H9 (cell line): ENCODE data around the gene TBC1D17. TPM values are rescaled to one million over a fixed set of nuclear protein-coding genes. Genes with fewer than 3 reads are reported as not detected.

ENCODE experiments used
- DNase-seq: peaks from one replicate; pipeline ENCODE4 v3.0.0-alpha.2; 2017
- H2AFZ ChIP-seq: one replicate; pipeline ENCODE4 v1.6.1; 2013; ENCODE audit warnings: mild to moderate bottlenecking, low read length, control low read depth, moderate library complexity
- H2AK5ac ChIP-seq: 2 replicates; pipeline ENCODE4 v1.6.1; 2013; ENCODE audit warnings: low read length, control low read depth, mixed read lengths; ENCODE audit not compliant: insufficient read length
- H2BK120ac ChIP-seq: one replicate; pipeline ENCODE4 v1.6.1; 2013; ENCODE audit warnings: low read depth, mild to moderate bottlenecking, low read length, control low read depth, inconsistent platforms; ENCODE audit not compliant: poor library complexity, severe bottlenecking
- H2BK12ac ChIP-seq: 2 replicates; pipeline ENCODE4 v1.6.1; 2013; ENCODE audit warnings: low read length, control low read depth, mixed read lengths, low read depth; ENCODE audit not compliant: insufficient read length
- H2BK15ac ChIP-seq: 2 replicates; pipeline ENCODE4 v1.6.1; 2013; ENCODE audit warnings: low read depth, low read length, control low read depth
- H2BK20ac ChIP-seq: one replicate; pipeline ENCODE4 v1.6.1; 2013; ENCODE audit warnings: low read depth, mild to moderate bottlenecking, low read length, control low read depth, inconsistent platforms; ENCODE audit not compliant: poor library complexity, severe bottlenecking
- H2BK5ac ChIP-seq: 2 replicates; pipeline ENCODE4 v1.6.1; 2013; ENCODE audit warnings: low read length, control low read depth, mixed read lengths; ENCODE audit not compliant: insufficient read length
- H3K14ac ChIP-seq: 2 replicates; pipeline ENCODE4 v1.6.1; 2013; ENCODE audit warnings: low read length, control low read depth; ENCODE audit not compliant: insufficient read depth
- H3K18ac ChIP-seq: 2 replicates; pipeline ENCODE4 v1.6.1; 2013; ENCODE audit warnings: low read depth, mild to moderate bottlenecking, mixed read lengths, low read length, control low read depth; ENCODE audit not compliant: insufficient read length
- H3K23ac ChIP-seq: 2 replicates; pipeline ENCODE4 v1.6.1; 2013; ENCODE audit warnings: low read length, control low read depth, mixed read lengths, low read depth; ENCODE audit not compliant: insufficient read length
- H3K23me2 ChIP-seq: 2 replicates; pipeline ENCODE4 v1.6.1; 2013; ENCODE audit warnings: low read depth, mild to moderate bottlenecking, mixed read lengths, low read length, control low read depth; ENCODE audit not compliant: insufficient read length, poor library complexity, severe bottlenecking
- H3K27ac ChIP-seq: 2 replicates; pipeline ENCODE4 v1.5.1; 2013; ENCODE audit warnings: low read length, control low read depth, mixed read lengths, low read depth; ENCODE audit not compliant: insufficient read length
- H3K27me3 ChIP-seq: 2 replicates; pipeline ENCODE4 v1.6.1; 2013; ENCODE audit warnings: low read length, control low read depth, inconsistent platforms; ENCODE audit not compliant: insufficient read depth
- H3K4ac ChIP-seq: 2 replicates; pipeline ENCODE4 v1.6.1; 2013; ENCODE audit warnings: low read depth, mild to moderate bottlenecking, control low read depth, inconsistent platforms, low read length, moderate library complexity
- H3K4me1 ChIP-seq: 2 replicates; pipeline ENCODE4 v1.6.1; 2013; ENCODE audit warnings: low read length, control low read depth, inconsistent platforms; ENCODE audit not compliant: insufficient read depth
- H3K4me2 ChIP-seq: 2 replicates; pipeline ENCODE4 v1.6.1; 2013; ENCODE audit warnings: low read length, control low read depth, mixed read lengths; ENCODE audit not compliant: insufficient read length, insufficient read depth
- H3K56ac ChIP-seq: 2 replicates; pipeline ENCODE4 v1.6.1; 2013; ENCODE audit warnings: low read depth, mild to moderate bottlenecking, mixed read lengths, low read length, control low read depth; ENCODE audit not compliant: insufficient read length
- H3K79me1 ChIP-seq: 2 replicates; pipeline ENCODE4 v1.6.1; 2013; ENCODE audit warnings: low read depth, mild to moderate bottlenecking, moderate library complexity, low read length, control low read depth, inconsistent platforms; ENCODE audit not compliant: insufficient read depth, poor library complexity, severe bottlenecking
- H3K79me2 ChIP-seq: 2 replicates; pipeline ENCODE4 v1.6.1; 2013; ENCODE audit warnings: low read length, control low read depth, inconsistent platforms; ENCODE audit not compliant: insufficient read depth
- H3K9ac ChIP-seq: 2 replicates; pipeline ENCODE4 v1.6.1; 2013; ENCODE audit warnings: low read length, control low read depth, mixed read lengths; ENCODE audit not compliant: insufficient read length; ENCODE audit errors: extremely low read depth
- H3K9me3 ChIP-seq: one replicate; pipeline ENCODE4 v1.6.1; 2013; ENCODE audit warnings: low read depth, low read length, inconsistent platforms; ENCODE audit not compliant: control insufficient read depth
- H3T11ph ChIP-seq: one replicate; pipeline ENCODE4 v1.6.1; 2013; ENCODE audit warnings: mild to moderate bottlenecking, low read length, control low read depth, inconsistent platforms
- H4K20me1 ChIP-seq: one replicate; pipeline ENCODE4 v1.6.1; 2013; ENCODE audit not compliant: control insufficient read depth, insufficient read length, insufficient read depth
- H4K5ac ChIP-seq: 2 replicates; pipeline ENCODE4 v1.6.1; 2013; ENCODE audit warnings: low read depth, mild to moderate bottlenecking, mixed read lengths, low read length, control low read depth; ENCODE audit not compliant: insufficient read length
- H4K8ac ChIP-seq: replicated peaks from 2 replicates; pipeline ENCODE4 v1.6.1; 2013; ENCODE audit warnings: low read length, control low read depth, mixed read lengths, low read depth; ENCODE audit not compliant: insufficient read length
- H4K91ac ChIP-seq: 2 replicates; pipeline ENCODE4 v1.6.1; 2013; ENCODE audit warnings: low read depth, mild to moderate bottlenecking, moderate library complexity, mixed read lengths, low read length, control low read depth; ENCODE audit not compliant: insufficient read length
- H3K27ac Mint-ChIP-seq, 3 experiments: 2 replicates in 2 of 3; 3 replicates in 1 of 3; pipeline ENCODE4 v1.8.0; 2020 to 2021; ENCODE audit warnings: mixed read lengths in 3 of 3, mild to moderate bottlenecking in 1 of 3, moderate library complexity in 1 of 3
- H3K27me3 Mint-ChIP-seq: 2 replicates; pipeline ENCODE4 v1.8.0; 2021; ENCODE audit warnings: low read depth, mild to moderate bottlenecking, moderate library complexity, mixed read lengths
- H3K36me3 Mint-ChIP-seq, 3 experiments: 2 replicates in 2 of 3; 3 replicates in 1 of 3; pipeline ENCODE4 v1.8.0; 2020 to 2021; ENCODE audit warnings: low read depth in 3 of 3, mixed read lengths in 3 of 3; ENCODE audit not compliant: insufficient read depth in 1 of 3
- H3K4me1 Mint-ChIP-seq, 2 experiments: 2 replicates each; pipeline ENCODE4 v1.8.0; 2020; ENCODE audit warnings: mixed read lengths in 2 of 2
- H3K4me3 Mint-ChIP-seq, 2 experiments: 2 replicates in 1 of 2; 3 replicates in 1 of 2; pipeline ENCODE4 v1.8.0; 2020 to 2021; ENCODE audit warnings: mild to moderate bottlenecking in 2 of 2, mixed read lengths in 2 of 2, moderate library complexity in 1 of 2
- H3K9me3 Mint-ChIP-seq, 2 experiments: 2 replicates in 1 of 2; 3 replicates in 1 of 2; pipeline ENCODE4 v1.8.0; 2020; ENCODE audit warnings: mild to moderate bottlenecking in 2 of 2, mixed read lengths in 2 of 2, moderate library complexity in 1 of 2
- WGBS: extraction: QIAGEN DNeasy Blood & Tissue Kit; methylation state at CpG from one replicate; pipeline ENCODE4 v1.1.7; 2013; ENCODE audit warnings: missing lambda C conversion rate, low lambda C conversion rate, mixed read lengths; ENCODE audit not compliant: insufficient read length; ENCODE audit errors: extremely low coverage; 5-methylcytosine and 5-hydroxymethylcytosine counted together
- total RNA-seq: library from RNA; stranded (reverse); gene quantifications from 2 replicates; pipeline ENCODE4 v1.2.1, GENCODE V29; 2021
- TF ChIP-seq, protein P1 (sequence below): fragments of 200-600 bp; sonication (generic); conservative IDR thresholded peaks from 3 replicates; pipeline ENCODE4 v1.8.0; 2021; ENCODE audit warnings: antibody characterized with exemption, mild to moderate bottlenecking

Gene TBC1D17
- total RNA-seq, 1 experiment from 2014 or later: 33.6 TPM

DNA sequence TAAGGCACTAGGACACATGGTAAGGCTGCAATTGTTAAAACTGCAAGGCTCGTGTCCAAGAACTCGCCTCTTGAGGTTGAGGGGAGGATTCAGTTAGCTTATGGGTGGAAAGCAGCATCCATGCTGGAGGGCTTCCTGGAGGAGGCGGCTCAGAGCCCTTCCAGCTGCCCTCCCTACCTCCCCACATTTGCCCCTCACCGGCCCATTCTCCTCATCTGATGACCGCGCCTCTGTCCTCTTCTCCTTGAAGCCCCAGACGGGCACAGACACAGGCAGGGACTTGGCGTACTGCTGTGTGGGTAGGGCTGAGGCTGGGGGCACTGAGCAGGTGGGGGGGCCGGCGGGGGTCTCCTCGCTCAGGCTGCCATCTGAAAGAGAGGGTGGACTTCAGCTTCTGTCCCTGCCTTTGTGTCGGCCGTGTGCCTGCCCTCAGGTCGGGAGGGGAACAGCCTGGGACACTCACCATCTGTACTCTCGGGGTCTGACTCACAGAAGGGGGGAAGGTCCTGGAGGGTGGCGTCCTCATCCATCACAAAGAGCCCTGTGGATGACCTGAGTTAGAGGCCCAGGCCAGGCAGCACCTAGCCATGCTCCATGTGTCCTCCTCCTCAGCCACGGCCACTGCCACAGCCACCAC, 6.0 kb upstream of the TBC1D17 start:
- peaks cover 18% of the 10 kb centered on the region for H3K23me2 ChIP-seq
- no peak overlapping the region for H3K14ac ChIP-seq
- H3K36me3 Mint-ChIP-seq: peaks cover 0 to 13% (median 4%) of the 10 kb centered on the region in 3 experiments; a peak in 4 of 7 replicates
- H2BK20ac ChIP-seq: no peak overlapping the region
- H3K18ac ChIP-seq: no peak overlapping the region
- peaks cover 16 to 22% of the 10 kb centered on the region in 2 experiments for H3K4me1 Mint-ChIP-seq
- H3K23ac ChIP-seq: no peak overlapping the region
- H3K9me3 ChIP-seq: no peaks in the 10 kb centered on the region
- H3K27me3 Mint-ChIP-seq: no peaks in the 10 kb centered on the region
- H4K8ac ChIP-seq: no peak overlapping the region
- H2BK12ac ChIP-seq: no peak overlapping the region
- H4K20me1 ChIP-seq: no peaks in the 10 kb centered on the region
- no peak overlapping the region for H4K5ac ChIP-seq
- H2AFZ ChIP-seq: no peak overlapping the region
- H3K9me3 Mint-ChIP-seq: no peaks in the 10 kb centered on the region
- H3K4ac ChIP-seq: no peak overlapping the region
- no peak overlapping the region for H4K91ac ChIP-seq
- H3K27ac Mint-ChIP-seq: peak overlapping the region in 1 of 3 experiments; percentile 5; a peak in 1 of 7 replicates
- H3K4me2 ChIP-seq: no peak overlapping the region
- H3K79me2 ChIP-seq: no peaks in the 10 kb centered on the region; the same call in 1 of the 2 replicates
- no peak overlapping the region for H2BK15ac ChIP-seq
- H3K56ac ChIP-seq: no peak overlapping the region
- no CpG with 5 or more reads among the region's 17 CpGs for WGBS
- peak overlapping the region in 1 of 2 experiments; percentile 60; a peak in 1 of 5 replicates for H3K4me3 Mint-ChIP-seq
- H2BK120ac ChIP-seq: no peak overlapping the region
- peaks cover 2% of the 10 kb centered on the region; the same call in 1 of the 2 replicates for H3K4me1 ChIP-seq
- H2AK5ac ChIP-seq: no peak overlapping the region
- H2BK5ac ChIP-seq: no peak overlapping the region
- TF ChIP-seq, protein P1, sequence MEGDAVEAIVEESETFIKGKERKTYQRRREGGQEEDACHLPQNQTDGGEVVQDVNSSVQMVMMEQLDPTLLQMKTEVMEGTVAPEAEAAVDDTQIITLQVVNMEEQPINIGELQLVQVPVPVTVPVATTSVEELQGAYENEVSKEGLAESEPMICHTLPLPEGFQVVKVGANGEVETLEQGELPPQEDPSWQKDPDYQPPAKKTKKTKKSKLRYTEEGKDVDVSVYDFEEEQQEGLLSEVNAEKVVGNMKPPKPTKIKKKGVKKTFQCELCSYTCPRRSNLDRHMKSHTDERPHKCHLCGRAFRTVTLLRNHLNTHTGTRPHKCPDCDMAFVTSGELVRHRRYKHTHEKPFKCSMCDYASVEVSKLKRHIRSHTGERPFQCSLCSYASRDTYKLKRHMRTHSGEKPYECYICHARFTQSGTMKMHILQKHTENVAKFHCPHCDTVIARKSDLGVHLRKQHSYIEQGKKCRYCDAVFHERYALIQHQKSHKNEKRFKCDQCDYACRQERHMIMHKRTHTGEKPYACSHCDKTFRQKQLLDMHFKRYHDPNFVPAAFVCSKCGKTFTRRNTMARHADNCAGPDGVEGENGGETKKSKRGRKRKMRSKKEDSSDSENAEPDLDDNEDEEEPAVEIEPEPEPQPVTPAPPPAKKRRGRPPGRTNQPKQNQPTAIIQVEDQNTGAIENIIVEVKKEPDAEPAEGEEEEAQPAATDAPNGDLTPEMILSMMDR: no peak
- H3T11ph ChIP-seq: no peak overlapping the region
- H3K79me1 ChIP-seq: no peaks in the 10 kb centered on the region
- no peak overlapping the region for H3K9ac ChIP-seq
- H3K27me3 ChIP-seq: no peaks in the 10 kb centered on the region
- no peak for DNase-seq
- no peak overlapping the region for H3K27ac ChIP-seq
